ENCODE measurements around the gene RALGAPA2.

- TF ChIP-seq CTCF (IDR thresholded peaks at IDR 0.05) = no peak
- TF ChIP-seq POLR2AphosphoS5 (IDR thresholded peaks at IDR 0.05) = no peak
- no peak for TF ChIP-seq POLR2A (IDR thresholded peaks at IDR 0.05)
Observed at GRCh38 chr20:20719411-20719810, 7.0 kb upstream of the RALGAPA2 start.
